HG02973 (cell line): ENCODE results near the gene DTX3L.

Experiments used
- ATAC-seq: cut with Tn5 transposase; IDR thresholded peaks from one replicate; pipeline ENCODE4 v1.9.1; 2021; ENCODE audit warnings: moderate library complexity; ENCODE audit not compliant: unreplicated experiment

Gene DTX3L

GRCh38 chr3:122602011-122602710 lies 38.0 kb downstream of the DTX3L start:
- ATAC-seq: no peak

- ATAC-seq: no peak
These were observed 38.9 kb downstream of the DTX3L start for GRCh38 chr3:122603056-122603455.

- ATAC-seq: no peak
These were observed 42.2 kb downstream of the DTX3L start for GRCh38 chr3:122606330-122606729.

GRCh38 chr3:122608916-122609315 lies 44.8 kb downstream of the DTX3L start:
- no peak for ATAC-seq

- peak; percentile 91 for ATAC-seq
These were observed 45.8 kb downstream of the DTX3L start for GRCh38 chr3:122609798-122610559.

GRCh38 chr3:122612696-122613095 lies 48.6 kb downstream of the DTX3L start:
- ATAC-seq: no peak

- ATAC-seq: no peak
These were observed 51.2 kb downstream of the DTX3L start for GRCh38 chr3:122615303-122615702.

GRCh38 chr3:122618614-122619013 lies 54.5 kb downstream of the DTX3L start:
- ATAC-seq: no peak

- ATAC-seq: no peak
These were observed 54.9 kb downstream of the DTX3L start for GRCh38 chr3:122619040-122619439.

- ATAC-seq: no peak
These were observed 56.3 kb downstream of the DTX3L start for GRCh38 chr3:122620399-122620798.

GRCh38 chr3:122621112-122621511 lies 57.0 kb downstream of the DTX3L start:
- peak; percentile 43 for ATAC-seq

GRCh38 chr3:122623031-122623829 lies 59.1 kb downstream of the DTX3L start:
- no peak for ATAC-seq
